Activated T-helper 1 cell treated with anti-CD3 and anti-CD28 coated beads, Interleukin-12 subunit alpha, Interleukin-12 subunit beta, Interleukin-2, Interleukin-4 antibody, amounts not matched to agents 30 ng/mL and 10 ng/mL and 1 ng/mL, durations not matched to agents 14 hours and 24 hours and 36 hours (primary cell): ENCODE measurements around the gene HS3ST2. TPM values are rescaled to one million over a fixed set of nuclear protein-coding genes. Genes with fewer than 3 reads are reported as not detected.

Source experiments
- DNase-seq: peaks from one replicate; pipeline ENCODE4 v3.0.0; 2021; ENCODE audit warnings: low spot score
- H3K27ac Mint-ChIP-seq: one replicate; pipeline ENCODE4 v1.8.0; 2021; ENCODE audit warnings: mild to moderate bottlenecking, mixed read lengths
- H3K27me3 Mint-ChIP-seq: one replicate; pipeline ENCODE4 v1.8.0; 2022; ENCODE audit warnings: mild to moderate bottlenecking, moderate library complexity, mixed read lengths; ENCODE audit not compliant: insufficient read depth
- H3K36me3 Mint-ChIP-seq: one replicate; pipeline ENCODE4 v1.8.0; 2021; ENCODE audit warnings: low read depth, mixed read lengths
- H3K4me1 Mint-ChIP-seq: one replicate; pipeline ENCODE4 v1.8.0; 2021; ENCODE audit warnings: low read depth, mixed read lengths
- H3K4me3 Mint-ChIP-seq: one replicate; pipeline ENCODE4 v1.8.0; 2021; ENCODE audit warnings: mild to moderate bottlenecking, moderate library complexity, mixed read lengths
- H3K9me3 Mint-ChIP-seq: one replicate; pipeline ENCODE4 v1.8.0; 2021; ENCODE audit warnings: mixed read lengths
- intact Hi-C: fragments of 100-400 bp; cut with micrococcal nuclease; formaldehyde crosslinking; loops from one replicate; pipeline ENCODE4 v1.15.1; 2024
- total RNA-seq: library from RNA; stranded (reverse); gene quantifications from 2 replicates; pipeline ENCODE4 v1.2.3, GENCODE V29; 2022

HS3ST2 gene
- total RNA-seq, 1 donor from 2014 or later, result not detected

DNA sequence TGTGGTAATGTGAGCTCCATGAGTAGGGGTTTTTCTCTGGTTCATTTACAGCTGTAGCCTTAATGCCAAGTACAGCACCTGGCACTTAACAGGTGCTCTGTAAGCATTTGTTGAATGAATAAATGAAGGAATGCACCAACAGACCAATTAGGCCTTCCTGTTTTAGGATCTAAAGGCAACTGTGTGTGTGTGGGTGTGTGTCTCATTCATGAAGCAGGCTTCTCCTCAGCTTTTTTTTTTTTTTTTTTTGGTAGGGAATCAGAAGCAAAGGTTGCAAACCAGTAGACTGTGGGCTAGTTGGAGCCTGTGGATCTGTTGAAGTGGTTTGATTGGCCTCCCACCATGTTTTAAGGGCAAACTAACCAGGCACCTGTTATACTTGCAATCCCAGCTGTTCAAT lies 48.1 kb downstream of the HS3ST2 start:
- Mint-ChIP-seq H3K4me3 (no peak overlapping the region), H3K27ac (no peak overlapping the region), H3K9me3 (no peaks in the 10 kb centered on the region), H3K27me3 (peaks cover 2% of the 10 kb centered on the region), H3K36me3 (no peaks in the 10 kb centered on the region), H3K4me1 (no peaks in the 10 kb centered on the region)
- intact Hi-C loops, result no loop called here
- DNase-seq, result no peak

DNA sequence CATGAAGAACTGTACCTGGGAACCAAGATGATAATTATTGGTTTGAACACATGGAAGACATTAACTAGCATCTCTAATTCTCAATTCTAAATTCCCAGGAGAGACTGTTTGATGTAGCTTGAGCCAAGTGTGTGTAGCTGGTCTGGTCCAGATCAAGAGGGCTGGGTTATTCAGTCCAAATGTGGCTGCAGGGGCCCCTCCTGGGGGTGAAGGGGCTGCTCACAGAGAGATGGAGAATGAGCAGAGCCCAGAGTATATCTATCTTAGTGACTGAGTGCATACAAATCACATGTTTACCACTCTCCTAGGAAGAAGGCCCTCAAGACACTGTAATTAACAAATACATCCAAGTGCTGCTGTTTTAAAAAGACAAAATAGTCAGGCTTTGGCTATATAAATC lies 50.4 kb downstream of the HS3ST2 start:
- Mint-ChIP-seq H3K4me3 (no peak overlapping the region), H3K4me1 (no peaks in the 10 kb centered on the region), H3K9me3 (no peaks in the 10 kb centered on the region), H3K36me3 (no peaks in the 10 kb centered on the region), H3K27ac (no peak overlapping the region), H3K27me3 (peaks cover 2% of the 10 kb centered on the region)
- intact Hi-C loops, result no loop called here
- no peak for DNase-seq

- H3K9me3 Mint-ChIP-seq, result no peaks in the 10 kb centered on the region
- no peaks in the 10 kb centered on the region for H3K36me3 Mint-ChIP-seq
- H3K4me3 Mint-ChIP-seq, result no peak overlapping the region
- no peak for DNase-seq
- no peak overlapping the region for H3K27ac Mint-ChIP-seq
- H3K4me1 Mint-ChIP-seq, result no peaks in the 10 kb centered on the region
- H3K27me3 Mint-ChIP-seq, result peaks cover 2% of the 10 kb centered on the region
- intact Hi-C loops, result no loop called here
These were observed 54.7 kb downstream of the HS3ST2 start for GRCh38 chr16:22868593-22869224.

DNA sequence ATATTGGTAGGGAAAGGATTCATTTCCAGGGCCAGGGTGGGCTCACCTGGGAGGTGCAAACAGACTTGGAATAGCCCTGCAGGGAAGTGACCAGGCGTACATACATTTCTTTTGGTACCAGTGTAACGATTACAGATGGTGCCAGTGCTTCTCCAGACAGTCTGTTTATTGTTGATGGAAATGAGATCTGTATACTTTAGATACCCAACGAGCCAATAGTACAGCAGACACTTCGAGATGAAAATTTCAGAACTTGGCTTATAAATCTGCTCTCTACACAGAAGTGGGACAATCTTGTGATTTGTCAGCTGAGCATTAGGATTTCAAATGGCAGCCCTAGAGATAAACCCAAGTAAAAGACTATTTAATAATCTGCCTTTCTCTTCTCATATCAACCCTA lies 57.9 kb downstream of the HS3ST2 start:
- Mint-ChIP-seq H3K36me3 (no peaks in the 10 kb centered on the region), H3K9me3 (no peaks in the 10 kb centered on the region)
- intact Hi-C loops, result no loop called here

GRCh38 chr16:22874394-22874793 lies 60.4 kb downstream of the HS3ST2 start:
- no peaks in the 10 kb centered on the region for H3K36me3 Mint-ChIP-seq
- DNase-seq, result no peak
- H3K4me1 Mint-ChIP-seq, result no peaks in the 10 kb centered on the region
- no peaks in the 10 kb centered on the region for H3K27me3 Mint-ChIP-seq
- intact Hi-C loops, result no loop called here
- H3K9me3 Mint-ChIP-seq, result no peaks in the 10 kb centered on the region
- H3K4me3 Mint-ChIP-seq, result no peak overlapping the region
- H3K27ac Mint-ChIP-seq, result no peak overlapping the region

More for the DNA sequence above, 57.9 kb downstream of the HS3ST2 start:
- DNase-seq, result no peak
- Mint-ChIP-seq H3K27me3 (no peaks in the 10 kb centered on the region), H3K4me3 (no peak overlapping the region), H3K4me1 (no peaks in the 10 kb centered on the region), H3K27ac (no peak overlapping the region)

GRCh38 chr16:22878955-22879354 lies 65.0 kb downstream of the HS3ST2 start:
- no peaks in the 10 kb centered on the region for H3K9me3 Mint-ChIP-seq
- H3K4me1 Mint-ChIP-seq, result no peaks in the 10 kb centered on the region
- no peak for DNase-seq
- no peaks in the 10 kb centered on the region for H3K27me3 Mint-ChIP-seq
- H3K27ac Mint-ChIP-seq, result no peak overlapping the region
- H3K36me3 Mint-ChIP-seq, result no peaks in the 10 kb centered on the region
- intact Hi-C loops, result no loop called here
- no peak overlapping the region for H3K4me3 Mint-ChIP-seq

DNA sequence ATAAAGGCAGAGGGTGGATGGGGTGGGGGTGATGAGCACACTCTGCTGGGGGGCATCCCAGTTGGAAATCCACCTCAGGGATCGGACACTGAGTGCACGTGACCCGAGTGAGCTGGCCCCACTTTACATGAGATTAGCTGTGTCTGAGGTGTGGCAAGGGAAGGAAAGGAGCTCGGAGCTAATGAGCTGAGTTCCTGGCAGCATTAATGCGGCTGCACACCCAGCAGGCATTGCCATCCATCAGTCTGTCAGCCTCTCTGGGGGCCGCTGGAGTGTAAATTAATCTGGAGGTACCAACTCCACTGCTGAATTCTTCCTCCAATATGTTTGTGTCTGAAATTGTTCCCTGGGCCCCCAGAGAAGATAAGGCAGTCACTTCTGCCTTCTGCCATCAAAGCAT lies 65.5 kb downstream of the HS3ST2 start:
- no peak for DNase-seq
- no peaks in the 10 kb centered on the region for H3K36me3 Mint-ChIP-seq
- no peaks in the 10 kb centered on the region for H3K9me3 Mint-ChIP-seq
- no peak overlapping the region for H3K4me3 Mint-ChIP-seq
- H3K4me1 Mint-ChIP-seq, result no peaks in the 10 kb centered on the region
- intact Hi-C loops, result no loop called here
- no peaks in the 10 kb centered on the region for H3K27me3 Mint-ChIP-seq
- H3K27ac Mint-ChIP-seq, result no peak overlapping the region

DNA sequence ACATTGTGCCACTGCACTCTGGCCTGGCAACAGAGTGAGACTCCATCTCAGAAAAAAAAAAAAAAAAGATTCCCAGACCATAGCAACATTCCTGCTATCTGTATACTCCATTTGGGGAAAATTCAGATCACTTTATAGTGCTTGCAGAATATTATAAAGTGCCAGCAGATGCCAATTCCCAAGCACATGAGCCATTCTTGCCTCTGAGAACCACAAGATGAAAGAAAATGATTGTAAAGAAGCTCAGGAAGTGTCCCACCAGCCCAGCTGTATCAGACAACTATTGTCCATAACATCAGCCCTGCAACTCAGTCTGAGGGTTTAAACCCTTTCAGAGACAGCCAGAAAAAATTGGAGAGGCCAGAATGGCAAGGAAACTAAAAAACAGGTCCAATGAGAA lies 69.0 kb downstream of the HS3ST2 start:
- H3K27me3 Mint-ChIP-seq, result peaks cover 4% of the 10 kb centered on the region
- intact Hi-C loops, result no loop called here
- H3K27ac Mint-ChIP-seq, result no peak overlapping the region
- no peaks in the 10 kb centered on the region for H3K4me1 Mint-ChIP-seq
- no peak for DNase-seq
- H3K36me3 Mint-ChIP-seq, result no peaks in the 10 kb centered on the region
- no peak overlapping the region for H3K4me3 Mint-ChIP-seq
- no peaks in the 10 kb centered on the region for H3K9me3 Mint-ChIP-seq

- Mint-ChIP-seq H3K4me3 (no peak overlapping the region), H3K27ac (no peak overlapping the region), H3K4me1 (no peaks in the 10 kb centered on the region), H3K9me3 (no peaks in the 10 kb centered on the region), H3K36me3 (no peaks in the 10 kb centered on the region), H3K27me3 (peaks cover 4% of the 10 kb centered on the region)
- intact Hi-C loops, result no loop called here
- DNase-seq, result no peak
These were observed 72.0 kb downstream of the HS3ST2 start for GRCh38 chr16:22885951-22886350.

GRCh38 chr16:22886927-22887326 lies 73.0 kb downstream of the HS3ST2 start:
- Mint-ChIP-seq H3K27ac (no peak overlapping the region), H3K27me3 (peaks cover 4% of the 10 kb centered on the region), H3K4me3 (no peak overlapping the region), H3K9me3 (no peaks in the 10 kb centered on the region), H3K4me1 (no peaks in the 10 kb centered on the region), H3K36me3 (no peaks in the 10 kb centered on the region)
- DNase-seq, result no peak
- intact Hi-C loops, result no loop called here

DNA sequence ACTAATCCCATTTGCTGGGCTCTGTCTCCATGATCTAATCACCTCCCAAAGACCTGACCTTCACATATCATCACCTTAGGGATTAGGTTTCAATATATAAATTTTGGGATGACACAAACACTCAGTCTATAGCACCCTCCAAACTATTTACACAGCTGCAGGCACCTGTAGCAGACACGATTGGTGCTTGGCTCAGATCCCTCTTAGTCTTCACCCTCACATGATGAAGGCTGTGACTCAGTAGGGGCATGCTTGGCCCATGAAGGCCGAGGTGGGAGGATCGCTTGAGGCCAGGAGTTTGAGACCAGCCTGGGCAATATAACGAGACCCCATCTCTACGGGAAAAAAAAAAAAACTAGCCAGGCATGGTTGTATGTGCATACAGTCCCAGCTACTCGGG lies 73.5 kb downstream of the HS3ST2 start:
- DNase-seq, result no peak
- no peaks in the 10 kb centered on the region for H3K36me3 Mint-ChIP-seq
- no peaks in the 10 kb centered on the region for H3K4me1 Mint-ChIP-seq
- intact Hi-C loops, result no loop called here
- no peak overlapping the region for H3K27ac Mint-ChIP-seq
- H3K4me3 Mint-ChIP-seq, result no peak overlapping the region
- H3K27me3 Mint-ChIP-seq, result peaks cover 5% of the 10 kb centered on the region
- H3K9me3 Mint-ChIP-seq, result no peaks in the 10 kb centered on the region

DNA sequence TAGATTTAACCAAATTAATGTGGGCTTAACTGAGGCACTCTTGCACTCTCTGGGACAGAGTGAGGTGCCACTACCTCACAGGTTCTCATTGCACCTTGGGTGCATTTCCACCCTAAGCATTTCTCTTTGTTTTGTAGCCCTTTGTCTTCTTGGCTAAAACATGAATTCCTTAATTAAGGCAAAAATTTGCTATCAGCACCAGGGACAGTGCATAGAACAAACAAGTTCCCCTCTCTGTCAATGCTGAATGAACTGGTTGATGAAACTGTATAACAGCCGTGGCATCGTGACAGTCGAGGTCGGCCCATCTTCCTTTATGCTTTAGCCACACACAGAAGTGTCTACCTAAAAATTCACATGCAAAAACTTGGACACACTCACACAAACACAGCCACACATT lies 74.8 kb downstream of the HS3ST2 start:
- H3K36me3 Mint-ChIP-seq, result no peaks in the 10 kb centered on the region
- peaks cover 8% of the 10 kb centered on the region for H3K27me3 Mint-ChIP-seq
- no peak overlapping the region for H3K4me3 Mint-ChIP-seq
- H3K4me1 Mint-ChIP-seq, result no peaks in the 10 kb centered on the region
- H3K27ac Mint-ChIP-seq, result no peak overlapping the region
- no peaks in the 10 kb centered on the region for H3K9me3 Mint-ChIP-seq
- intact Hi-C loops, result no loop called here
- no peak for DNase-seq

DNA sequence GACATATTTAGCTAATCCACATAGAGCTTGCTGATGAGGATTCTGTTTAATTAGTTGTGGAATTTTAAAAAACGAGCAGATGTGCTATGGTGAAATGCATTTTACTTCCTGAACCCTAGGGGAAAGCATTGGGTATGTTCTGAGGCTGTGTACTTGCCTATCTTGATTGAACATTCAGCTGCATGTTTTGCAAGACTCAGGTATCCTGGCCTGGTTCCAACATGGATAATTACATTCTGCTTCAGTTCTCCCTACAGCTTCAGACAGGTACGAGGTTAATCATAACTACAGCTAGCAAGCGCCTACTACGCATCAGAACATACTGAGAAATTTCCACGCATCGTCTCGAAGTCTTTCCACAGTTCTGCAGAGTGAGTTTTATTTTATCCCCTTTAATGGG lies 77.0 kb downstream of the HS3ST2 start:
- no peaks in the 10 kb centered on the region for H3K4me1 Mint-ChIP-seq
- intact Hi-C loops, result no loop called here
- H3K27me3 Mint-ChIP-seq, result peaks cover 15% of the 10 kb centered on the region
- H3K36me3 Mint-ChIP-seq, result no peaks in the 10 kb centered on the region
- DNase-seq, result no peak
- H3K4me3 Mint-ChIP-seq, result no peak overlapping the region
- no peak overlapping the region for H3K27ac Mint-ChIP-seq
- H3K9me3 Mint-ChIP-seq, result no peaks in the 10 kb centered on the region

DNA sequence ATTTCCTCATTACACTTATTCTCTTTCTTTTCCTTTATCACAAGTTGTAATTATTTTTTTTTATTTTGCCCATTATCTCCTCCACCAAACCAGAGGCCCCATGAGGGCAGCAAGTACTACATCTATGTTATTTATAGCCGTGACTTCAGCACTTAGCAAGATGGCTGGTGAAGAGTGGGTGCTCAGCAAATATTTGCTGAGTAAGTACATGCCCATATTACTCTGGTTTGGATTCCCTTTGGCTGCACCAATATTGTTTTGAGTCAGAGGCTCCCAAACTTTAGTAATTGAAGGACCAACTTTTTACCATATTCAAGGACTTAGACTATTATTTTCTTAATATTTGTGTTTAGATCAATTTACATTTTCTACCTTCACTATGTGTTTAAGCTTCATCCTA lies 83.2 kb downstream of the HS3ST2 start:
- H3K4me1 Mint-ChIP-seq, result no peaks in the 10 kb centered on the region
- no peak overlapping the region for H3K27ac Mint-ChIP-seq
- H3K4me3 Mint-ChIP-seq, result no peak overlapping the region
- H3K27me3 Mint-ChIP-seq, result peaks cover 10% of the 10 kb centered on the region
- H3K9me3 Mint-ChIP-seq, result no peaks in the 10 kb centered on the region
- no peak for DNase-seq
- H3K36me3 Mint-ChIP-seq, result no peaks in the 10 kb centered on the region
- intact Hi-C loops, result no loop called here
